ENCODE measurements around the gene RBM3. TPM values are rescaled to one million over a fixed set of nuclear protein-coding genes. Genes with fewer than 3 reads are reported as not detected.

The RBM3 gene
- total and polyA plus RNA-seq, 4 donors, result 128 to 299 (median 240) TPM

DNA sequence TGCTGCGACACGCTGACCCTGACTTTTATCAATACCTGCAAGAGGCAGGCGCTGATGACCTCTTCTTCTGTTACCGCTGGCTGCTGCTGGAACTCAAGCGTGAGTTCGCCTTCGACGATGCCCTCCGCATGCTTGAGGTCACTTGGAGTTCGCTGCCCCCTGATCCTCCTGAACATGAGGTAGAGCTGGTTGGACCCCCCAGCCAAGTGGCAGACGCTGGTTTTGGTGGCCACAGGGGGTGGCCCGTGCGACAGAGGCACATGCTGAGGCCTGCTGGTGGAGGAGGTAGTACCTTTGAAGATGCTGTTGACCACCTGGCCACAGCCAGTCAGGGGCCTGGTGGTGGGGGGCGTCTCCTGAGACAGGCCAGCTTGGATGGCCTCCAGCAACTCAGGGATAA, 14.2 kb upstream of the RBM3 start:
- intact Hi-C loops (cut with DNase I), result no loop called here
- Histone ChIP-seq H3K27ac (ENCODE audit: low read depth in 1 of 2, low read length in 2 of 2) (no peak overlapping the region), H3K4me3 (ENCODE audit: low read length in 2 of 2) (no peak overlapping the region), H3K9me3 (ENCODE audit: control insufficient read depth, low read length) (no peaks in the 10 kb centered on the region), H3K36me3 (ENCODE audit: control insufficient read depth in 1 of 2, insufficient read depth in 2 of 2, low read length in 1 of 2) (peaks cover 0 to 5% of the 10 kb centered on the region in 2 donors), H3K27me3 (ENCODE audit: control insufficient read depth in 1 of 2, insufficient read depth in 2 of 2, low read length in 1 of 2) (no peaks in the 10 kb centered on the region), H3K4me1 (ENCODE audit: control insufficient read depth in 1 of 2, insufficient read depth in 2 of 2, low read length in 2 of 2) (no peaks in the 10 kb centered on the region)
- WGBS, 2 donors, result 93 to 95% methylated on average over 14 of the region's 14 CpGs
- DNase-seq (no peak), ATAC-seq (ENCODE audit: low FRiP score) (no peak)

DNA sequence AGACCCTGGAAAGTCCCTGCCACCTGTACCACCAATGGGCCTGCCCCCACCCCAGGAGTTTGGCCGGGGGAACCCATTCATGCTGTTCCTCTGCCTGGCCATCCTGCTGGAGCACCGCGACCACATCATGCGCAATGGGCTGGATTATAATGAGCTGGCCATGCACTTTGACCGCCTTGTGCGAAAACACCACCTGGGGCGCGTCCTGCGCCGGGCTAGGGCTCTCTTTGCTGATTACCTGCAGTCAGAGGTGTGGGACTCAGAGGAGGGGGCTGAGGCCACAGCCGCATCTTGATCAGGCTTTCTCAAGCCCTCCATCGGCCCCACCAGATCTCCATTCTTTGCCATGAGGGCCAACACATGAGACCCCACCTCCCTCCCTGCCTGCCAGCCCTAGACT, 13.6 kb upstream of the RBM3 start:
- peaks cover 0 to 5% of the 10 kb centered on the region in 2 donors for H3K36me3 ChIP-seq (ENCODE audit: control insufficient read depth in 1 of 2, insufficient read depth in 2 of 2, low read length in 1 of 2)
- no peak overlapping the region for H3K4me3 ChIP-seq (ENCODE audit: low read length in 2 of 2)
- H3K4me1 ChIP-seq (ENCODE audit: control insufficient read depth in 1 of 2, insufficient read depth in 2 of 2, low read length in 2 of 2), result no peaks in the 10 kb centered on the region
- no peaks in the 10 kb centered on the region for H3K27me3 ChIP-seq (ENCODE audit: control insufficient read depth in 1 of 2, insufficient read depth in 2 of 2, low read length in 1 of 2)
- DNase-seq (no peak), ATAC-seq (ENCODE audit: low FRiP score) (no peak)
- intact Hi-C loops (cut with DNase I), result no loop called here
- no peak overlapping the region for H3K27ac ChIP-seq (ENCODE audit: low read depth in 1 of 2, low read length in 2 of 2)
- H3K9me3 ChIP-seq (ENCODE audit: control insufficient read depth, low read length), result no peaks in the 10 kb centered on the region
- 93 to 95% methylated on average over 12 of the region's 12 CpGs for WGBS, 2 donors

DNA sequence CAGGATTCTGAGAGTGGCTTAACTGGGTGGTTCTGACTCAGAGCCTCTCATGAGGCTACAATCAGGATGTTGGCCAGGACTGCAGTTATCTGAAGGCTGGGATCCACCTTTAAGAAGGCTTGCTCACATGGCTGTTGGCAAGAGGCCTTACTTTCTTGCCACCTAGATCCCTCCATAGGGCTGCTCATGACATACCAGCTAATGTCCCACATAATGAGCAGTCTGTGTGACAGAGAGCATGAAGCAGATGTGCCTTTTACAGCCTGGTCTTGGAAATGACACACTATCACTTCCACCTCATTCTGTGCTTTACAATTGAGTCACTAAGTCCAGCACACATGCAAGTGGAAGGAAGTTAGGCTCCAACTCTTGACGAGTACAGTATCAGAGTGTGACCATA, 4.3 kb upstream of the RBM3 start:
- WGBS, 2 donors, result 71 to 83% methylated on average over 1 of the region's 1 CpG
- no peak overlapping the region for H3K27ac ChIP-seq (ENCODE audit: low read depth in 1 of 2, low read length in 2 of 2)
- H3K27me3 ChIP-seq (ENCODE audit: control insufficient read depth in 1 of 2, insufficient read depth in 2 of 2, low read length in 1 of 2), result no peaks in the 10 kb centered on the region
- H3K4me3 ChIP-seq (ENCODE audit: low read length in 2 of 2), result no peak overlapping the region
- DNase-seq, result no peak
- H3K4me1 ChIP-seq (ENCODE audit: control insufficient read depth in 1 of 2, insufficient read depth in 2 of 2, low read length in 2 of 2), result no peaks in the 10 kb centered on the region
- no peak for ATAC-seq (ENCODE audit: low FRiP score)
- intact Hi-C loops (cut with DNase I), result no loop called here
- H3K36me3 ChIP-seq (ENCODE audit: control insufficient read depth in 1 of 2, insufficient read depth in 2 of 2, low read length in 1 of 2), result no peaks in the 10 kb centered on the region
- no peaks in the 10 kb centered on the region for H3K9me3 ChIP-seq (ENCODE audit: control insufficient read depth, low read length)

DNA sequence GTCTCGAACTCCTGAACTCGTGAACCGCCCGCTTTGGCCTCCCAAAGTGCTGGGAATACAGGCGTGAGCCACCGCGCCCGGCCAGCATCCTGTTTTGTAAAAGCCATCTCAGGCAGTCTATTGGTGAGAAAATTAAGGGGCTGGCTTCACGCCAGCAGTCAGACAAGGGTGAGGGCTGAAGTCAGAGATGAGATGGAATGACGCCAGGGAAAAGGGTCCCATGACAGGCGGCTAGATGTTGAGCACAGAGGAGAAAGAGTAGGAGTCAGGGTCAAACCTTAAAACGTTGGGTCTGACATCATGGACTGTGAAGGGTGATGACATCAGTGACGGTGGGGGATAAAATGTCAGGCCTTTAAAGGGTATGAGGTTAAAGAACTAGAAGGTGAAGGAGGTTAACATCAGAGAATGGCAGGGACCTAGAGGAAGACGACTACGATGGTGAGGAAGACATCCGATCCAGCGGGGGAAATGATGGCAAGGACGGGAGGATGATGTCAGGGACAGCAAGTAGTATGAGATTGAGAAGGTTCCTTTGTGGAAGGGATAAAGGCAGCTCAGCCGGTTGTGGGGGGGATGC, 504 bp upstream of the RBM3 start:
- peak overlapping the region in 1 of 2 donors; percentile 67 for H3K4me3 ChIP-seq (ENCODE audit: low read length in 2 of 2)
- WGBS, 2 donors, result 43 to 57% methylated on average over 19 of the region's 19 CpGs
- ATAC-seq (ENCODE audit: low FRiP score), result peak; percentile 4
- H3K27me3 ChIP-seq (ENCODE audit: control insufficient read depth in 1 of 2, insufficient read depth in 2 of 2, low read length in 1 of 2), result no peaks in the 10 kb centered on the region
- DNase-seq, result peak; percentile 66 to 81
- H3K27ac ChIP-seq (ENCODE audit: low read depth in 1 of 2, low read length in 2 of 2), result peak overlapping the region in 1 of 2 donors; percentile 98
- peaks cover 0 to 10% of the 10 kb centered on the region in 2 donors for H3K36me3 ChIP-seq (ENCODE audit: control insufficient read depth in 1 of 2, insufficient read depth in 2 of 2, low read length in 1 of 2)
- H3K9me3 ChIP-seq (ENCODE audit: control insufficient read depth, low read length), result no peaks in the 10 kb centered on the region
- intact Hi-C loops (cut with DNase I), result no loop called here
- peaks cover 0 to 1% of the 10 kb centered on the region in 2 donors for H3K4me1 ChIP-seq (ENCODE audit: control insufficient read depth in 1 of 2, insufficient read depth in 2 of 2, low read length in 2 of 2)

DNA sequence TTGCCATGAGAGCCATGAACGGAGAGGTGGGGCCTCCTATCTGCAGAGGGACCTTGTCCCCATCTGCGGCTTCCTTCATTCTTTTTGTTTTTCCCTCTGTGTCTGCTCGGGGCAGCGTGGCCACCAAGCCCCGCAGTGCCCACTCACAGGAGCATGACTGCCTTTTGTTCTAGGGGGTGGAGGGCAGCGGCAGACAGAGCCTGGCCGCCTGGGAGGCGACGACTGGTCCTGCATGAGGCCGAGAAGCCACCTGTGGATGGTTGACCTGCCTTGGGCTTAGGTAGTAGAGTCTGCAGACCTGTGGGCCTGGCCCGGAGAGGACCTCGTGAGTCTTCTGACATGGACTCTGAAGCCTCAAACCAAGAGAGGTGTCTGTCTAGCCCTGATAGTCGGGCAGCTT, 1.4 kb downstream of the RBM3 start:
- no peaks in the 10 kb centered on the region for H3K27me3 ChIP-seq (ENCODE audit: control insufficient read depth in 1 of 2, insufficient read depth in 2 of 2, low read length in 1 of 2)
- H3K4me3 ChIP-seq (ENCODE audit: low read length in 2 of 2), result peak overlapping the region in 1 of 2 donors; percentile 41
- intact Hi-C loops (cut with DNase I), result no loop called here
- no peaks in the 10 kb centered on the region for H3K9me3 ChIP-seq (ENCODE audit: control insufficient read depth, low read length)
- 71 to 80% methylated on average over 13 of the region's 13 CpGs for WGBS, 2 donors
- DNase-seq (no peak), ATAC-seq (ENCODE audit: low FRiP score) (no peak)
- peaks cover 0 to 10% of the 10 kb centered on the region in 2 donors for H3K36me3 ChIP-seq (ENCODE audit: control insufficient read depth in 1 of 2, insufficient read depth in 2 of 2, low read length in 1 of 2)
- H3K4me1 ChIP-seq (ENCODE audit: control insufficient read depth in 1 of 2, insufficient read depth in 2 of 2, low read length in 2 of 2), result peaks cover 0 to 1% of the 10 kb centered on the region in 2 donors
- H3K27ac ChIP-seq (ENCODE audit: low read depth in 1 of 2, low read length in 2 of 2), result peak overlapping the region in 1 of 2 donors; percentile 81

DNA sequence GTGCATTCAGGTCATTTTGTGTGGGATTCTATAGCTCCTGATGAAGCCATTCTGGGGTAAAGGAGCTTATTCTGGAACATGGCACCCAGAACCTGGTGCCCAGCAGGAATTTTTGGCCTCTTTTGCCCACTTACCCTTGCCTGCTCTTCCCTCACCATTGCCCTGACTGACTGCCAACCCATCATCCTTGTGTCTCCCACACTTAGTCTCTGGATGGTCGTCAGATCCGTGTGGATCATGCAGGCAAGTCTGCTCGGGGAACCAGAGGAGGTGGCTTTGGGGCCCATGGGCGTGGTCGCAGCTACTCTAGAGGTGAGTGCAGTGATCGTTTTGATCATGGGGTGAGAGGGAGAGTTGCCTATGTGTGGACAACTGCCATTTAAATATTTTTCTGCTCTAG, 1.8 kb downstream of the RBM3 start:
- Histone ChIP-seq H3K9me3 (ENCODE audit: control insufficient read depth, low read length) (no peaks in the 10 kb centered on the region), H3K27ac (ENCODE audit: low read depth in 1 of 2, low read length in 2 of 2) (peak overlapping the region in 1 of 2 donors; percentile 81), H3K4me3 (ENCODE audit: low read length in 2 of 2) (no peak overlapping the region), H3K27me3 (ENCODE audit: control insufficient read depth in 1 of 2, insufficient read depth in 2 of 2, low read length in 1 of 2) (no peaks in the 10 kb centered on the region), H3K4me1 (ENCODE audit: control insufficient read depth in 1 of 2, insufficient read depth in 2 of 2, low read length in 2 of 2) (peaks cover 0 to 1% of the 10 kb centered on the region in 2 donors), H3K36me3 (ENCODE audit: control insufficient read depth in 1 of 2, insufficient read depth in 2 of 2, low read length in 1 of 2) (peaks cover 0 to 10% of the 10 kb centered on the region in 2 donors)
- 69 to 72% methylated on average over 6 of the region's 6 CpGs for WGBS, 2 donors
- no peak for ATAC-seq (ENCODE audit: low FRiP score)
- no peak for DNase-seq
- intact Hi-C loops (cut with DNase I), result no loop called here

DNA sequence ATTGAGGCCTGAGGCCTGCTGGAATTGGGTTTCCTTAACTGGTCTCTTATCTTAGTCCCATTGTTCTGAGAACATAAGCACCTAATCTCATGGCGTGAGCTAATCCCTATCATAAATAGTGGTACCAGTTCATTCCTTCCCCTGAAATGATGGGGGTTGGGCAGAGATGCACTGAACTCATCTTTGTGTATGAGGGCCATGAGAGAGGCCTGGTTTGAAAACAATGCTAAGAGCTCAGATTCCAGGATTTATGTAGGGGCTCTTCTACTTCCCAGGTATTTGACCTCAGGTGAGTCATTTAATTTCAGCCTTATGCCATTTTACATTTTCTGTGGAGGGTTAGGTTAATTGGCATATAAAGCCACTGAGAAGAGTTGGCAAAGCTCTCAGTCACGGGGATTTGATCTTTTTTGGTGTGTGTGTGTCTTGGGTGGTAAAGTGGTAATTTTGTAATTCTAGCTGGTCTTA, 4.4 kb downstream of the RBM3 start:
- 49 to 53% methylated on average over 2 of the region's 2 CpGs for WGBS, 2 donors
- Histone ChIP-seq H3K36me3 (ENCODE audit: control insufficient read depth in 1 of 2, insufficient read depth in 2 of 2, low read length in 1 of 2) (peaks cover 0 to 10% of the 10 kb centered on the region in 2 donors), H3K27me3 (ENCODE audit: control insufficient read depth in 1 of 2, insufficient read depth in 2 of 2, low read length in 1 of 2) (no peaks in the 10 kb centered on the region), H3K27ac (ENCODE audit: low read depth in 1 of 2, low read length in 2 of 2) (no peak overlapping the region), H3K4me1 (ENCODE audit: control insufficient read depth in 1 of 2, insufficient read depth in 2 of 2, low read length in 2 of 2) (peaks cover 0 to 1% of the 10 kb centered on the region in 2 donors), H3K4me3 (ENCODE audit: low read length in 2 of 2) (no peak overlapping the region), H3K9me3 (ENCODE audit: control insufficient read depth, low read length) (no peaks in the 10 kb centered on the region)
- intact Hi-C loops (cut with DNase I), result no loop called here
- DNase-seq, result no peak
- ATAC-seq (ENCODE audit: low FRiP score), result no peak

DNA sequence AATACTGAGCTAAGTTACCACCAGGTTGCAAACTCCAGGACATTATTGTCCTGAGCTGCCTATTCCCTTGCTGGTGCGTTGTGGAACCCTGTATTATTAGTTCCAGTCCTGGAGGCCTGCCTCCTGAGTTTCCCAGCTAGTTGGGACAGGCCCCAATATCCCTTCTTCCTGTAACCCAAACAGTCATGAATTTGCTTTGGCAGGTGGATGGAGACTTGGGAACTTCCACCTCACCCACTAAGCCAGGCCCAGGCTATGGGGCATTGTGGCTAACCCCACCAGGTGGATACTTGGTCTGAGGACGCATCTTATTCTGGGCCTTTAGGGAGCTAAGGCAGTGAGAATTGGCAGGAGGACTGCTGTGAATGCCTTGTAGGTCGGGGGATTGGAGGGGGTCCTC, 5.0 kb downstream of the RBM3 start:
- H3K27me3 ChIP-seq (ENCODE audit: control insufficient read depth in 1 of 2, insufficient read depth in 2 of 2, low read length in 1 of 2), result no peaks in the 10 kb centered on the region
- peaks cover 0 to 1% of the 10 kb centered on the region in 2 donors for H3K4me1 ChIP-seq (ENCODE audit: control insufficient read depth in 1 of 2, insufficient read depth in 2 of 2, low read length in 2 of 2)
- intact Hi-C loops (cut with DNase I), result no loop called here
- H3K4me3 ChIP-seq (ENCODE audit: low read length in 2 of 2), result no peak overlapping the region
- ATAC-seq (ENCODE audit: low FRiP score) (no peak), DNase-seq (peak in 1 of 2 donors; percentile 33)
- no peak overlapping the region for H3K27ac ChIP-seq (ENCODE audit: low read depth in 1 of 2, low read length in 2 of 2)
- no peaks in the 10 kb centered on the region for H3K9me3 ChIP-seq (ENCODE audit: control insufficient read depth, low read length)
- H3K36me3 ChIP-seq (ENCODE audit: control insufficient read depth in 1 of 2, insufficient read depth in 2 of 2, low read length in 1 of 2), result peaks cover 0 to 10% of the 10 kb centered on the region in 2 donors
- 55 to 74% methylated on average over 3 of the region's 3 CpGs for WGBS, 2 donors

DNA sequence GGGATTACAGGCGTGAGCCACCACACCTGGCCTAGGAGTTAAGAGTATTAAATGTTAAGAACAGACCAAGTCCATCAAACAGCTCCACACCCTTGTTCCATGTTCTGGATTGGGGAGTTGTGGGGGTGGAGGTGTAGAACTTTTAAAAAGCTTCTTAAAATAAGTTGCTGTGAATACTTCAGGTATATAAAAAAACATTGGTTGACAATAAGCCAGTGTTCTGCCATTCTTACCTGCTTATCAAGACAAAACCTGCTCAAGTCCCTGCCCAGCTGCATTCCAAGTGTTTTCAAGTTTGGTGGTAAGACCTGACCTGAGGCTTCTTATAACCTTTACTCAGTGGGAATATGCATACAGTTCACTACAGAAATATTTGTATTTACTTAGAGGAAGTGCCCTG, 6.4 kb downstream of the RBM3 start:
- peaks cover 0 to 1% of the 10 kb centered on the region in 2 donors for H3K4me1 ChIP-seq (ENCODE audit: control insufficient read depth in 1 of 2, insufficient read depth in 2 of 2, low read length in 2 of 2)
- no peak overlapping the region for H3K27ac ChIP-seq (ENCODE audit: low read depth in 1 of 2, low read length in 2 of 2)
- H3K36me3 ChIP-seq (ENCODE audit: control insufficient read depth in 1 of 2, insufficient read depth in 2 of 2, low read length in 1 of 2), result peaks cover 0 to 9% of the 10 kb centered on the region in 2 donors
- H3K9me3 ChIP-seq (ENCODE audit: control insufficient read depth, low read length), result no peaks in the 10 kb centered on the region
- H3K27me3 ChIP-seq (ENCODE audit: control insufficient read depth in 1 of 2, insufficient read depth in 2 of 2, low read length in 1 of 2), result no peaks in the 10 kb centered on the region
- 89 to 93% methylated on average over 1 of the region's 1 CpG for WGBS, 2 donors
- intact Hi-C loops (cut with DNase I), result no loop called here
- no peak for DNase-seq
- ATAC-seq (ENCODE audit: low FRiP score), result no peak
- no peak overlapping the region for H3K4me3 ChIP-seq (ENCODE audit: low read length in 2 of 2)

Measured in aorta (tissue), 5 donors.